H9 (cell line): ENCODE measurements around the gene EZH1. TPM values are rescaled to one million over a fixed set of nuclear protein-coding genes. Genes with fewer than 3 reads are reported as not detected.

Experiments used
- DNase-seq: peaks from one replicate; pipeline ENCODE4 v3.0.0-alpha.2; 2017
- H2AFZ ChIP-seq: one replicate; pipeline ENCODE4 v1.6.1; 2013; ENCODE audit warnings: mild to moderate bottlenecking, low read length, control low read depth, moderate library complexity
- H2AK5ac ChIP-seq: 2 replicates; pipeline ENCODE4 v1.6.1; 2013; ENCODE audit warnings: low read length, control low read depth, mixed read lengths; ENCODE audit not compliant: insufficient read length
- H2BK120ac ChIP-seq: one replicate; pipeline ENCODE4 v1.6.1; 2013; ENCODE audit warnings: low read depth, mild to moderate bottlenecking, low read length, control low read depth, inconsistent platforms; ENCODE audit not compliant: poor library complexity, severe bottlenecking
- H2BK12ac ChIP-seq: 2 replicates; pipeline ENCODE4 v1.6.1; 2013; ENCODE audit warnings: low read length, control low read depth, mixed read lengths, low read depth; ENCODE audit not compliant: insufficient read length
- H2BK15ac ChIP-seq: 2 replicates; pipeline ENCODE4 v1.6.1; 2013; ENCODE audit warnings: low read depth, low read length, control low read depth
- H2BK20ac ChIP-seq: one replicate; pipeline ENCODE4 v1.6.1; 2013; ENCODE audit warnings: low read depth, mild to moderate bottlenecking, low read length, control low read depth, inconsistent platforms; ENCODE audit not compliant: poor library complexity, severe bottlenecking
- H2BK5ac ChIP-seq: 2 replicates; pipeline ENCODE4 v1.6.1; 2013; ENCODE audit warnings: low read length, control low read depth, mixed read lengths; ENCODE audit not compliant: insufficient read length
- H3K14ac ChIP-seq: 2 replicates; pipeline ENCODE4 v1.6.1; 2013; ENCODE audit warnings: low read length, control low read depth; ENCODE audit not compliant: insufficient read depth
- H3K18ac ChIP-seq: 2 replicates; pipeline ENCODE4 v1.6.1; 2013; ENCODE audit warnings: low read depth, mild to moderate bottlenecking, mixed read lengths, low read length, control low read depth; ENCODE audit not compliant: insufficient read length
- H3K23ac ChIP-seq: 2 replicates; pipeline ENCODE4 v1.6.1; 2013; ENCODE audit warnings: low read length, control low read depth, mixed read lengths, low read depth; ENCODE audit not compliant: insufficient read length
- H3K23me2 ChIP-seq: 2 replicates; pipeline ENCODE4 v1.6.1; 2013; ENCODE audit warnings: low read depth, mild to moderate bottlenecking, mixed read lengths, low read length, control low read depth; ENCODE audit not compliant: insufficient read length, poor library complexity, severe bottlenecking
- H3K27ac ChIP-seq: 2 replicates; pipeline ENCODE4 v1.5.1; 2013; ENCODE audit warnings: low read length, control low read depth, mixed read lengths, low read depth; ENCODE audit not compliant: insufficient read length
- H3K27me3 ChIP-seq: 2 replicates; pipeline ENCODE4 v1.6.1; 2013; ENCODE audit warnings: low read length, control low read depth, inconsistent platforms; ENCODE audit not compliant: insufficient read depth
- H3K4ac ChIP-seq: 2 replicates; pipeline ENCODE4 v1.6.1; 2013; ENCODE audit warnings: low read depth, mild to moderate bottlenecking, control low read depth, inconsistent platforms, low read length, moderate library complexity
- H3K4me1 ChIP-seq: 2 replicates; pipeline ENCODE4 v1.6.1; 2013; ENCODE audit warnings: low read length, control low read depth, inconsistent platforms; ENCODE audit not compliant: insufficient read depth
- H3K4me2 ChIP-seq: 2 replicates; pipeline ENCODE4 v1.6.1; 2013; ENCODE audit warnings: low read length, control low read depth, mixed read lengths; ENCODE audit not compliant: insufficient read length, insufficient read depth
- H3K56ac ChIP-seq: 2 replicates; pipeline ENCODE4 v1.6.1; 2013; ENCODE audit warnings: low read depth, mild to moderate bottlenecking, mixed read lengths, low read length, control low read depth; ENCODE audit not compliant: insufficient read length
- H3K79me1 ChIP-seq: 2 replicates; pipeline ENCODE4 v1.6.1; 2013; ENCODE audit warnings: low read depth, mild to moderate bottlenecking, moderate library complexity, low read length, control low read depth, inconsistent platforms; ENCODE audit not compliant: insufficient read depth, poor library complexity, severe bottlenecking
- H3K79me2 ChIP-seq: 2 replicates; pipeline ENCODE4 v1.6.1; 2013; ENCODE audit warnings: low read length, control low read depth, inconsistent platforms; ENCODE audit not compliant: insufficient read depth
- H3K9ac ChIP-seq: 2 replicates; pipeline ENCODE4 v1.6.1; 2013; ENCODE audit warnings: low read length, control low read depth, mixed read lengths; ENCODE audit not compliant: insufficient read length; ENCODE audit errors: extremely low read depth
- H3K9me3 ChIP-seq: one replicate; pipeline ENCODE4 v1.6.1; 2013; ENCODE audit warnings: low read depth, low read length, inconsistent platforms; ENCODE audit not compliant: control insufficient read depth
- H3T11ph ChIP-seq: one replicate; pipeline ENCODE4 v1.6.1; 2013; ENCODE audit warnings: mild to moderate bottlenecking, low read length, control low read depth, inconsistent platforms
- H4K20me1 ChIP-seq: one replicate; pipeline ENCODE4 v1.6.1; 2013; ENCODE audit not compliant: control insufficient read depth, insufficient read length, insufficient read depth
- H4K5ac ChIP-seq: 2 replicates; pipeline ENCODE4 v1.6.1; 2013; ENCODE audit warnings: low read depth, mild to moderate bottlenecking, mixed read lengths, low read length, control low read depth; ENCODE audit not compliant: insufficient read length
- H4K8ac ChIP-seq: replicated peaks from 2 replicates; pipeline ENCODE4 v1.6.1; 2013; ENCODE audit warnings: low read length, control low read depth, mixed read lengths, low read depth; ENCODE audit not compliant: insufficient read length
- H4K91ac ChIP-seq: 2 replicates; pipeline ENCODE4 v1.6.1; 2013; ENCODE audit warnings: low read depth, mild to moderate bottlenecking, moderate library complexity, mixed read lengths, low read length, control low read depth; ENCODE audit not compliant: insufficient read length
- H3K27ac Mint-ChIP-seq, 3 experiments: 2 replicates in 2 of 3; 3 replicates in 1 of 3; pipeline ENCODE4 v1.8.0; 2020 to 2021; ENCODE audit warnings: mixed read lengths in 3 of 3, mild to moderate bottlenecking in 1 of 3, moderate library complexity in 1 of 3
- H3K27me3 Mint-ChIP-seq: 2 replicates; pipeline ENCODE4 v1.8.0; 2021; ENCODE audit warnings: low read depth, mild to moderate bottlenecking, moderate library complexity, mixed read lengths
- H3K36me3 Mint-ChIP-seq, 3 experiments: 2 replicates in 2 of 3; 3 replicates in 1 of 3; pipeline ENCODE4 v1.8.0; 2020 to 2021; ENCODE audit warnings: low read depth in 3 of 3, mixed read lengths in 3 of 3; ENCODE audit not compliant: insufficient read depth in 1 of 3
- H3K4me1 Mint-ChIP-seq, 2 experiments: 2 replicates each; pipeline ENCODE4 v1.8.0; 2020; ENCODE audit warnings: mixed read lengths in 2 of 2
- H3K4me3 Mint-ChIP-seq, 2 experiments: 2 replicates in 1 of 2; 3 replicates in 1 of 2; pipeline ENCODE4 v1.8.0; 2020 to 2021; ENCODE audit warnings: mild to moderate bottlenecking in 2 of 2, mixed read lengths in 2 of 2, moderate library complexity in 1 of 2
- H3K9me3 Mint-ChIP-seq, 2 experiments: 2 replicates in 1 of 2; 3 replicates in 1 of 2; pipeline ENCODE4 v1.8.0; 2020; ENCODE audit warnings: mild to moderate bottlenecking in 2 of 2, mixed read lengths in 2 of 2, moderate library complexity in 1 of 2
- CTCF ChIP-seq: fragments of 200-600 bp; sonication (generic); conservative IDR thresholded peaks from 3 replicates; pipeline ENCODE4 v1.8.0; 2021; ENCODE audit warnings: antibody characterized with exemption, mild to moderate bottlenecking
- WGBS: extraction: QIAGEN DNeasy Blood & Tissue Kit; methylation state at CpG from one replicate; pipeline ENCODE4 v1.1.7; 2013; ENCODE audit warnings: missing lambda C conversion rate, low lambda C conversion rate, mixed read lengths; ENCODE audit not compliant: insufficient read length; ENCODE audit errors: extremely low coverage; 5-methylcytosine and 5-hydroxymethylcytosine counted together
- total RNA-seq: library from RNA; stranded (reverse); gene quantifications from 2 replicates; pipeline ENCODE4 v1.2.1, GENCODE V29; 2021

Gene EZH1
- total RNA-seq, 1 experiment from 2014 or later, result 17.9 TPM

- no peak overlapping the region for H2BK5ac ChIP-seq
- H3T11ph ChIP-seq, result no peak overlapping the region
- H2AK5ac ChIP-seq, result no peak overlapping the region
- no peak for TF ChIP-seq CTCF
- H3K4me3 Mint-ChIP-seq, result no peak overlapping the region
- no peak overlapping the region for H4K5ac ChIP-seq
- H3K14ac ChIP-seq, result no peak overlapping the region; the same call in 1 of the 2 replicates
- H3K79me2 ChIP-seq, result no peaks in the 10 kb centered on the region
- H3K27ac Mint-ChIP-seq, result no peak overlapping the region; a peak in 1 of 7 replicates
- H3K36me3 Mint-ChIP-seq, result peaks cover 3 to 20% (median 19%) of the 10 kb centered on the region in 3 experiments
- H4K20me1 ChIP-seq, result no peaks in the 10 kb centered on the region
- peak; percentile 41 for DNase-seq
- H2BK15ac ChIP-seq, result no peak overlapping the region
- H3K27ac ChIP-seq, result no peak overlapping the region
- H3K4me1 ChIP-seq, result no peaks in the 10 kb centered on the region
- no peak overlapping the region for H2AFZ ChIP-seq
- no peak overlapping the region for H2BK120ac ChIP-seq
- no peaks in the 10 kb centered on the region for H3K9me3 ChIP-seq
- no peak overlapping the region for H3K18ac ChIP-seq
- no peak overlapping the region for H3K4me2 ChIP-seq
- no peak overlapping the region for H2BK20ac ChIP-seq
- no peak overlapping the region for H3K9ac ChIP-seq
- H3K4me1 Mint-ChIP-seq, result peaks cover 21 to 22% of the 10 kb centered on the region in 2 experiments
- no peaks in the 10 kb centered on the region for H3K79me1 ChIP-seq
- H2BK12ac ChIP-seq, result no peak overlapping the region
- peaks cover 10% of the 10 kb centered on the region; the same call in 1 of the 2 replicates for H3K27me3 ChIP-seq
- H4K8ac ChIP-seq, result no peak overlapping the region
- no peak overlapping the region for H3K56ac ChIP-seq
- no peaks in the 10 kb centered on the region for H3K9me3 Mint-ChIP-seq
- peaks cover 8% of the 10 kb centered on the region for H3K23me2 ChIP-seq
- H3K4ac ChIP-seq, result no peak overlapping the region
- WGBS, result no CpG with 5 or more reads among the region's 29 CpGs
- no peak overlapping the region for H4K91ac ChIP-seq
- no peak overlapping the region for H3K23ac ChIP-seq
- peaks cover 28% of the 10 kb centered on the region for H3K27me3 Mint-ChIP-seq
Observed at GRCh38 chr17:42782166-42783061, 37.6 kb upstream of the EZH1 start.
